GM12878 (cell line): Measurements from ENCODE around the gene ATP10A. TPM values are rescaled to one million over a fixed set of nuclear protein-coding genes. Genes with fewer than 3 reads are reported as not detected.

Experiments used
- CTCF ChIP-seq, 3 experiments: IDR thresholded peaks in 2 of 3; conservative IDR thresholded peaks in 1 of 3; 2 replicates each; pipeline ENCODE4 v1.5.1; 2011; ENCODE audit warnings: low read depth in 3 of 3, low read length in 3 of 3, mild to moderate bottlenecking in 3 of 3, control low read depth in 2 of 3, moderate library complexity in 2 of 3, inconsistent platforms in 1 of 3, mixed read lengths in 1 of 3; ENCODE audit not compliant: control insufficient read depth in 2 of 3, insufficient read depth in 1 of 3; ENCODE audit errors: extremely low read depth in 1 of 3
- MAX ChIP-seq: IDR thresholded peaks from 2 replicates; pipeline ENCODE4 v1.6.1; 2012; ENCODE audit warnings: low read depth, low read length, improper control_type of control experiment
- MLLT1 ChIP-seq: fragments of 450-650 bp; IDR thresholded peaks from 2 replicates; pipeline ENCODE4 v1.6.1; 2016; ENCODE audit warnings: mild to moderate bottlenecking
- NFXL1 ChIP-seq: fragments of 450-650 bp; IDR thresholded peaks from 2 replicates; pipeline ENCODE4 v1.6.1; 2017; ENCODE audit warnings: antibody characterized with exemption, mild to moderate bottlenecking, borderline replicate concordance
- RELA ChIP-seq: fragments of 450-650 bp; IDR thresholded peaks from 2 replicates; pipeline ENCODE4 v1.8.0; 2014; ENCODE audit warnings: borderline replicate concordance; ENCODE audit not compliant: partially characterized antibody
- RELB ChIP-seq: fragments of 450-650 bp; IDR thresholded peaks from 2 replicates; pipeline ENCODE4 v1.6.1; 2017; ENCODE audit warnings: low read depth, mild to moderate bottlenecking, moderate library complexity
- WRNIP1 ChIP-seq: IDR thresholded peaks from 2 replicates; pipeline ENCODE4 v1.6.1; 2011; ENCODE audit warnings: low read depth, low read length, improper control_type of control experiment, borderline replicate concordance
- ZBTB11 ChIP-seq: fragments of 450-650 bp; formaldehyde crosslinking; IDR thresholded peaks from 2 replicates; pipeline ENCODE4 v1.5.0; 2022; ENCODE audit warnings: mild to moderate bottlenecking, missing genetic modification characterization
- ZNF622 ChIP-seq: fragments of 450-650 bp; IDR thresholded peaks from 2 replicates; pipeline ENCODE4 v1.6.1; 2017; ENCODE audit warnings: mild to moderate bottlenecking, inconsistent platforms
- polyA plus RNA-seq, 11 experiments: library from polyadenylated mRNA; depleted of rRNA in 4 of 11; unstranded in 6 of 11; stranded (reverse) in 5 of 11; fragments of >200 nt; fragmentation: Nextera tagmentation in 4 of 11; fragmentation: Illumina TruSeq in 1 of 11; extraction: Ambion mirVana in 4 of 11; extraction: Trizol in 1 of 11; gene quantifications; 1 replicate in 1 of 11; 2 replicates in 10 of 11; pipeline versions ENCODE4 v1.2.1 to v1.2.3, GENCODE V29; 2011 to 2016; ENCODE audit warnings: inconsistent platforms in 2 of 11, missing spikeins in 2 of 11, low read depth in 1 of 11
- total RNA-seq, 4 experiments: library from RNA; depleted of rRNA in 3 of 4; stranded (reverse); fragments of >200 nt in 3 of 4; fragmentation: Illumina TruSeq in 1 of 4; extraction: Trizol in 1 of 4; gene quantifications; 2 replicates each; pipeline versions ENCODE4 v1.2.1 to v1.2.3, GENCODE V29; 2013 to 2021

Gene ATP10A
- total and polyA plus RNA-seq, 10 of the 15 experiments (the other 5 are each of a cell fraction or from before 2014, with no cell fraction given) = 0.04 to 1.5 (median 0.31) TPM; not detected in 2

GRCh38 chr15:25684521-25685431 lies 178.4 kb downstream of the ATP10A start (continued):
- TF ChIP-seq ZBTB11 (CRISPR knock-in tag) (no peak), NFXL1 (no peak), ZNF622 (no peak), MLLT1 (no peak), RELA (no peak), WRNIP1 (no peak), RELB (no peak), MAX (no peak), CTCF (IDR thresholded peaks at IDR 0.05 in 2 of 3, conservative IDR thresholded peaks at IDR 0.05 in 1 of 3; ENCODE audit: control insufficient read depth in 2 of 3, extremely low read depth in 1 of 3, insufficient read depth in 1 of 3, low read depth in 3 of 3, low read length in 3 of 3) (no peak)
